H1 (cell line): ENCODE data around the gene ZNF592. TPM values are rescaled to one million over a fixed set of nuclear protein-coding genes. Genes with fewer than 3 reads are reported as not detected.

Experiments used
- EZH2 ChIP-seq: fragments of 200-600 bp; sonication (generic); IDR thresholded peaks from 2 replicates; pipeline ENCODE4 v1.7.1; 2012; ENCODE audit warnings: low read depth, mild to moderate bottlenecking, moderate library complexity, low read length, inconsistent platforms; ENCODE audit not compliant: severe bottlenecking
- GABPA ChIP-seq: IDR thresholded peaks from 2 replicates; pipeline ENCODE4 v1.6.1; 2011; ENCODE audit warnings: mild to moderate bottlenecking, low read length, moderate library complexity, borderline replicate concordance; ENCODE audit not compliant: insufficient read depth
- RAD21 ChIP-seq, 2 experiments: IDR thresholded peaks in 1 of 2; conservative IDR thresholded peaks in 1 of 2; 2 replicates each; pipeline ENCODE4 v1.6.1; 2011; ENCODE audit warnings: low read depth in 2 of 2, low read length in 2 of 2, improper control_type of control experiment in 1 of 2, inconsistent platforms in 1 of 2, mild to moderate bottlenecking in 1 of 2, moderate library complexity in 1 of 2
- SRF ChIP-seq: IDR thresholded peaks from 2 replicates; pipeline ENCODE4 v1.6.1; 2011; ENCODE audit warnings: mild to moderate bottlenecking, low read depth, low read length, moderate library complexity
- polyA plus RNA-seq, 7 experiments: library from polyadenylated mRNA; depleted of rRNA in 3 of 7; stranded (reverse) in 5 of 7; unstranded in 2 of 7; fragments of >200 nt in 5 of 7; fragments of 200-250 nt in 2 of 7; gene quantifications; 1 replicate in 5 of 7; 2 replicates in 1 of 7; 4 replicates in 1 of 7; pipeline versions ENCODE4 v1.2.1 to v1.2.3, GENCODE V29; 2011 to 2013; ENCODE audit warnings: missing spikeins in 2 of 7, mixed read lengths in 2 of 7
- total RNA-seq: library from RNA; stranded (reverse); fragmentation: NEBNext Ultra II Directional; extraction: Animal tissue kit (Norgen Biotek cat#: 25700); gene quantifications from 2 replicates; pipeline ENCODE4 v1.2.1, GENCODE V29; 2021
- TF ChIP-seq, protein P1 (sequence below), 3 experiments: IDR thresholded peaks; 1 replicate in 2 of 3; 2 replicates in 1 of 3; pipeline versions ENCODE4 v1.5.1 to v1.6.1; 2011; ENCODE audit warnings: low read length in 3 of 3, mild to moderate bottlenecking in 3 of 3, inconsistent platforms in 2 of 3, low read depth in 1 of 3, moderate library complexity in 1 of 3; ENCODE audit not compliant: insufficient read depth in 1 of 3; ENCODE audit errors: control extremely low read depth in 1 of 3
- TF ChIP-seq, protein P2 (sequence below): IDR thresholded peaks from 2 replicates; pipeline ENCODE4 v1.6.1; 2011; ENCODE audit warnings: low read depth, mild to moderate bottlenecking, low read length; ENCODE audit not compliant: insufficient read depth

ZNF592 gene
- total and polyA plus RNA-seq, 2 of the 8 experiments (the other 6 are each of a cell fraction or from before 2014, with no cell fraction given), result 14.2 to 33.0 TPM

DNA sequence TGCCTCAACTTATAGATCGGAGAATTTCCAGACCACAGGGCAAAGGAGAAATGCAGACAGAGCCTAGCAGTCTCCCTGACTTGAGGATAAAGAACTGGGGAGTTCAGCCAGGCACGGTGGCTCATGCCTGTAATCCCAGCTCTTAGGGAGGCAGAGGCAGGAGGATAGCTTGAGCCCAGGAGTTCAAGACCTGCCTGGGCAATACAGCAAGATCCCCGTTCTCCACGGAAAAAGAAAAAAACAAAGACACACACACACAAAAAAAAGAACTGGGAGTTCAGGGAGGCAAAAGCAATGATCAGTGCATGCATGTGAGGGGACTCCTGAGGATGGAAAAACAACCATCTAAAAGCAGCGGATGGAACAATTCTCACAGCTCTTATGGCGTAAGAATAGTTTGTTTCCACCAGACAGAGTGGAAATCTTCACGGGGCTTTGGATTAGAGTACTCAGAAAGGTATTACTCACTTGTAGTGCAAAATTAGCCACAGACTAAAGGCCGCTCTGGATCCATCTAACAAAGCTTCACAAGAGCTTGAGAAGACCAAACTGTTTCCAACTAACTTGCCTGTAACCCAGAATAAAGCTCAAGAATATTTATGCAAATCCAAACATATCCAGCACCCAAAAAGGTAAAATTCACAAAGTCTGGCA, 48.7 kb upstream of the ZNF592 start (continued):
- TF ChIP-seq, protein P1, sequence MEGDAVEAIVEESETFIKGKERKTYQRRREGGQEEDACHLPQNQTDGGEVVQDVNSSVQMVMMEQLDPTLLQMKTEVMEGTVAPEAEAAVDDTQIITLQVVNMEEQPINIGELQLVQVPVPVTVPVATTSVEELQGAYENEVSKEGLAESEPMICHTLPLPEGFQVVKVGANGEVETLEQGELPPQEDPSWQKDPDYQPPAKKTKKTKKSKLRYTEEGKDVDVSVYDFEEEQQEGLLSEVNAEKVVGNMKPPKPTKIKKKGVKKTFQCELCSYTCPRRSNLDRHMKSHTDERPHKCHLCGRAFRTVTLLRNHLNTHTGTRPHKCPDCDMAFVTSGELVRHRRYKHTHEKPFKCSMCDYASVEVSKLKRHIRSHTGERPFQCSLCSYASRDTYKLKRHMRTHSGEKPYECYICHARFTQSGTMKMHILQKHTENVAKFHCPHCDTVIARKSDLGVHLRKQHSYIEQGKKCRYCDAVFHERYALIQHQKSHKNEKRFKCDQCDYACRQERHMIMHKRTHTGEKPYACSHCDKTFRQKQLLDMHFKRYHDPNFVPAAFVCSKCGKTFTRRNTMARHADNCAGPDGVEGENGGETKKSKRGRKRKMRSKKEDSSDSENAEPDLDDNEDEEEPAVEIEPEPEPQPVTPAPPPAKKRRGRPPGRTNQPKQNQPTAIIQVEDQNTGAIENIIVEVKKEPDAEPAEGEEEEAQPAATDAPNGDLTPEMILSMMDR (IDR thresholded peaks at IDR 0.05; ENCODE audit: control extremely low read depth in 1 of 3, insufficient read depth in 1 of 3, low read depth in 1 of 3, low read length in 3 of 3), result no peak
- TF ChIP-seq EZH2 (no peak), RAD21 (IDR thresholded peaks at IDR 0.05 in 1 of 2, conservative IDR thresholded peaks at IDR 0.05 in 1 of 2; ENCODE audit: low read depth in 2 of 2, low read length in 2 of 2) (no peak), GABPA (no peak), SRF (no peak)
- TF ChIP-seq, protein P2, sequence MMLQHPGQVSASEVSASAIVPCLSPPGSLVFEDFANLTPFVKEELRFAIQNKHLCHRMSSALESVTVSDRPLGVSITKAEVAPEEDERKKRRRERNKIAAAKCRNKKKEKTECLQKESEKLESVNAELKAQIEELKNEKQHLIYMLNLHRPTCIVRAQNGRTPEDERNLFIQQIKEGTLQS, result no peak
- TF ChIP-seq, all 59 proteins: peak for 0
